Progenitor cell of endocrine pancreas (in vitro differentiated cells): Measurements from ENCODE around the gene FCN2. TPM values are rescaled to one million over a fixed set of nuclear protein-coding genes. Genes with fewer than 3 reads are reported as not detected.

Experiments
- DNase-seq: peaks from one replicate; pipeline ENCODE4 v3.0.0; 2021; ENCODE audit warnings: low spot score; ENCODE audit not compliant: unreplicated experiment
- H3K27ac Mint-ChIP-seq: 2 replicates; pipeline ENCODE4 v1.8.0; 2021; ENCODE audit warnings: mild to moderate bottlenecking, moderate library complexity, mixed read lengths
- H3K27me3 Mint-ChIP-seq: 2 replicates; pipeline ENCODE4 v1.8.0; 2021; ENCODE audit warnings: mixed read lengths
- H3K36me3 Mint-ChIP-seq: 2 replicates; pipeline ENCODE4 v1.8.0; 2022; ENCODE audit warnings: mixed read lengths; ENCODE audit not compliant: insufficient read depth
- H3K4me1 Mint-ChIP-seq: 2 replicates; pipeline ENCODE4 v1.8.0; 2021; ENCODE audit warnings: low read depth, mixed read lengths
- H3K4me3 Mint-ChIP-seq: 2 replicates; pipeline ENCODE4 v1.8.0; 2021; ENCODE audit warnings: low read depth, mild to moderate bottlenecking, moderate library complexity, mixed read lengths
- H3K9me3 Mint-ChIP-seq: 2 replicates; pipeline ENCODE4 v1.8.0; 2021; ENCODE audit warnings: low read depth, mixed read lengths
- total RNA-seq: library from RNA; stranded (reverse); gene quantifications from 2 replicates; pipeline ENCODE4 v1.2.1, GENCODE V29; 2021
- TF ChIP-seq, protein P1 (sequence below): fragments of 200-600 bp; sonication (generic); IDR thresholded peaks from one replicate; pipeline ENCODE4 v1.5.0; 2021; ENCODE audit warnings: antibody characterized with exemption, mild to moderate bottlenecking; ENCODE audit not compliant: unreplicated experiment

Gene FCN2
- total RNA-seq, 1 donor from 2014 or later: not detected

DNA sequence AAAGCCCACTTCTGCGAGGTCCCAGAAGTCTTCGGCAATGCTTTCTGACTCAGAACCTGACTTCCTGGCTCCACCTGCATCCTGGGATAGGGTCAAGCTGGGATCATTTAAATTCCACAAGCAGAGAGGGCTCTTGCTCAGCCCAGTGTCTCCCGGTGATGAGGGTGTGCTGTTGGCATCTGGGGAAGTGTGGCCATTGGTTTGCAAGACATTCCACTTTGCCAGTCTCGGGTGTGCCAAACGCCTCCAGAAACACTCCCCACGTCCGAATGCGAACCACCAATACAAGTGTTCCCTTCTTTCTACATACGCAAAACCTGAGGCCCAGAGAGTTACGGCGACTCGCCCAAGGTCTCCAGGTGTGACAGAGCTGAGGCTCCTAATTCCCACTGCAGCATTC lies 43.1 kb upstream of the FCN2 start:
- no peaks in the 10 kb centered on the region for H3K4me1 Mint-ChIP-seq
- H3K27me3 Mint-ChIP-seq: no peaks in the 10 kb centered on the region
- H3K27ac Mint-ChIP-seq: no peak overlapping the region
- TF ChIP-seq, protein P1, sequence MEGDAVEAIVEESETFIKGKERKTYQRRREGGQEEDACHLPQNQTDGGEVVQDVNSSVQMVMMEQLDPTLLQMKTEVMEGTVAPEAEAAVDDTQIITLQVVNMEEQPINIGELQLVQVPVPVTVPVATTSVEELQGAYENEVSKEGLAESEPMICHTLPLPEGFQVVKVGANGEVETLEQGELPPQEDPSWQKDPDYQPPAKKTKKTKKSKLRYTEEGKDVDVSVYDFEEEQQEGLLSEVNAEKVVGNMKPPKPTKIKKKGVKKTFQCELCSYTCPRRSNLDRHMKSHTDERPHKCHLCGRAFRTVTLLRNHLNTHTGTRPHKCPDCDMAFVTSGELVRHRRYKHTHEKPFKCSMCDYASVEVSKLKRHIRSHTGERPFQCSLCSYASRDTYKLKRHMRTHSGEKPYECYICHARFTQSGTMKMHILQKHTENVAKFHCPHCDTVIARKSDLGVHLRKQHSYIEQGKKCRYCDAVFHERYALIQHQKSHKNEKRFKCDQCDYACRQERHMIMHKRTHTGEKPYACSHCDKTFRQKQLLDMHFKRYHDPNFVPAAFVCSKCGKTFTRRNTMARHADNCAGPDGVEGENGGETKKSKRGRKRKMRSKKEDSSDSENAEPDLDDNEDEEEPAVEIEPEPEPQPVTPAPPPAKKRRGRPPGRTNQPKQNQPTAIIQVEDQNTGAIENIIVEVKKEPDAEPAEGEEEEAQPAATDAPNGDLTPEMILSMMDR: no peak
- H3K4me3 Mint-ChIP-seq: no peak overlapping the region
- no peaks in the 10 kb centered on the region for H3K36me3 Mint-ChIP-seq
- H3K9me3 Mint-ChIP-seq: no peaks in the 10 kb centered on the region
- no peak for DNase-seq

DNA sequence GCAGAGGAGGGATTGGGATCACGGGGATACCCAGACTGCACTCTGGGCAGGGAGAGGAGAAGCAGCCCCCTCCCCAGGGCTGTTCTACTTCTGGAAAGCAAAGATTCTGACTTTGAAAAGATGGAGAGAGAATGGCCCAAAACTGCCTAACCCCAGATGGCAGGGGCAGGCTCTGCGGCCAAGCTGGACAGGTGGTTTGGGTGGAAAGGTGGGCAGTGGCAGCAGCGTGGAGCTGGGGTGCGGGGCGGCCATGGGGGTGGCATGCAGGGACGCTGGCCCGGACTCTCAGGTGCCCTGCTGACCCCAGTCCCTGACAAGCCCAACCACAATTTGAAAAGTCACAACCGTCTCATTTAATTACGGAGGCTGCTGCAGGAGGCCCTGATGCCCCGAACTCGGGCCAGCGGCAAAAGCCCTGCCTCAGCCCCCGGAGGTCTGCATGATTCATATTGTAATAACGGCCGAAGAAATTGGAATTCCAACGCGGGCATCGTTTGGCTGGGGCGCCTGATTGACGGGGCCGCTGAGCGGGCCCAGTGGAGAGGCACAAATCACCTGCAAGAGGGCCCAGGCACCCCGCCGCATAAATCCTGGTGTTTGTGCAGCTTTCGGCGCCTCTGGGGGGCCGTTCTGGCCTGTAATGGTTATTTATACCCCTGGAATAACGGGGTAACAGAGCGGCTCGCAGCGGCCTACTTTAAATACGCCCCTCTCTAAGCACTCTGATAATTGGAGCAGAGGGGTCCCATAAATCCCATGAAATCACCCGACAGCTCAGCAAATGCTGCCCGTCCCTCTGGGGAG lies 41.8 kb upstream of the FCN2 start:
- Mint-ChIP-seq H3K27me3 (no peaks in the 10 kb centered on the region), H3K27ac (no peak overlapping the region), H3K9me3 (no peaks in the 10 kb centered on the region), H3K36me3 (no peaks in the 10 kb centered on the region), H3K4me1 (no peaks in the 10 kb centered on the region), H3K4me3 (no peak overlapping the region)
- no peak for DNase-seq
- TF ChIP-seq, protein P1: no peak

DNA sequence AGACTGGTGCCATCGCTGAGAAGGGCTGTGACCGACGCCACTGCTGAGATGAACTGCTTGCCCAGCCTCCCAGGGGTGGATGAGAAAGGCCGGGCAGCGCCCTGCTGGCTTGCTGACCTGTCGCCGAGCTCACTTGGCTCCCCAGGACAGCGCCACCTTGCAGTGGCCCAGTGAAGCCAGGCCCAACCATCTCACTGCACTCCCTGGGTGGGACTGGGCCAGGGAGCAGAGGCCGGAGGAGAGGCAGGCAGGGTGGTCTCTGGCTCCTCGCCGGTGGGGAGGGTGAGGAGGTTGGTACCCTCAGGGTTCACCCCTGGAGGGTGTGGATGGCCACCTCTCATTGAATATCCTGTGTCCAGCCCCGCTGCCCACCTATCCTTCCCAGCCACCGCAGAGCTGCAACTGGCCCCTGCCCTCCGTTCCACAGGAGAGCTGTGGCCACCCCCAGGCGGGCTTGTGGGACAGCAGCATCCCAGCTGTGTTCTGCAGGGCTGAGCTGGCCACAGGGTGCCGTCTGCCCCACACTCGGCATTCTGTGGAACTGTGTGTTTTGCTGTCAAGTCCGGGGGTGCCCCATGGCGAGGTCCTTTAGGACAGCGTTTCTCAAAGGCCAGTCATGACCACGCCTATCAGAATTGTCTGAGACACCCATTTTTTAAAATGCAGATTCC lies 41.0 kb upstream of the FCN2 start:
- DNase-seq: no peak
- TF ChIP-seq, protein P1: no peak
- Mint-ChIP-seq H3K27me3 (no peaks in the 10 kb centered on the region), H3K9me3 (no peaks in the 10 kb centered on the region), H3K4me1 (no peaks in the 10 kb centered on the region), H3K36me3 (no peaks in the 10 kb centered on the region), H3K27ac (no peak overlapping the region), H3K4me3 (no peak overlapping the region)

DNA sequence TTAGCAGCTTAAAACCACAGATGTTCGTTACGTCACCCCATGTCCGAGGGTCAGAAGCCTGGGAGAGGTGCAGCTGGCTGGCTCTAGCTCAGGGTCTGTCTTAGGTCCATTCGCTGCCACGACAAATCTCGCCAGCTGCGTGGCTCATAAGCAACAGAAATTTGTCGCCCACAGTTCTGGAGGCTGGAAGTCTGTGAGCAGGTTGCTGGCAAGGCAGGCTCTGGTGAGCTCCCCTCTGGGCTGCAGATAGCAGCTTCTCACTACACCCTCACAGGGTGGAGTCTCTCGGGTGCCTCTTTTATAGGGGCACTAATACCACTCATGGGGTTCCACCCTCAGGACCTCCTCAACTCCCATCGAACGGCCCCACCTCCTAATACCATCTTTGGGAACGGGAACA lies 40.1 kb upstream of the FCN2 start:
- H3K4me3 Mint-ChIP-seq: no peak overlapping the region
- no peak overlapping the region for H3K27ac Mint-ChIP-seq
- DNase-seq: no peak
- H3K4me1 Mint-ChIP-seq: no peaks in the 10 kb centered on the region
- H3K36me3 Mint-ChIP-seq: no peaks in the 10 kb centered on the region
- H3K27me3 Mint-ChIP-seq: no peaks in the 10 kb centered on the region
- TF ChIP-seq, protein P1: no peak
- no peaks in the 10 kb centered on the region for H3K9me3 Mint-ChIP-seq

DNA sequence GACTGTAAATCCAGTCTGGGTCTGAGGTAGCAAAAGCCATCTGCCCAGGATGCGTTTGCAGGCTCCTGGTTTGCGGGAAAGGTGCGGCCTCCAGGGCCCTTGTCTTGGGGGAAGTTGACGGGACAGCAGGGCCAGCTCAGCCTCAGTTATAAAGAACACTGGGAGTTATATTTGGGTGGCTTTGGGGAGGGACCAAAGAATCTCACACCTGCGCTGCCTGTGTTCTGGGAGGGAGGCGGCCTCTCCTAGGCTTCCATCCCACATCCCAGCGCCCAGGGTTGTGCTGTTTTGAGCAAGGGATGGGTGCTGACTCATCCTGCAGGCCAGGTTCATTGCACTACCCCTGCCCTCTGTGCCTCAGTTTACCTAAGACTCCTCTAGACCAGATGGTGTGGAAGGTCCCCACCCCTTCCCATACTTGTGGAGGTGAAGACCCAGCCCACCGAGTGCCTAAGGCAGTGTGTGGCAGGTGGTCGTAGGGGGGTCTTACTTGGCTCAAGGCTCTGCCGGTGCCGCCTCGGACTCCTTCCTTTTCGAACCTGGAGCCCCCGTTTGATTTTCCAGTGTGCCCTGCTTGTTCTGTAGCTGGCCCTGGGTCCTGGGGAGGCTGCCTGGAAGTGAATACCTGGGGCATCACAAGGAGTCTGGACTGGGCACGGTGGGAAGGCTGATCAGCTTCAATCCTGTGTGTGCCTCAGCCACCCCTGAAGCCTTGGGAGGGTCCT lies 39.3 kb upstream of the FCN2 start:
- Mint-ChIP-seq H3K4me3 (no peak overlapping the region), H3K4me1 (no peaks in the 10 kb centered on the region), H3K27ac (no peak overlapping the region), H3K27me3 (no peaks in the 10 kb centered on the region), H3K9me3 (no peaks in the 10 kb centered on the region), H3K36me3 (no peaks in the 10 kb centered on the region)
- DNase-seq: no peak
- TF ChIP-seq, protein P1: no peak
